DND-41 (cell line): ENCODE measurements around the gene GRM3.

Experiments
- ATAC-seq: fragments of 200-7000 bp; cut with Tn5 transposase; 3 replicates; pipeline ENCODE4 v1.9.1; 2021; ENCODE audit warnings: low read depth; ENCODE audit not compliant: insufficient read depth
- DNase-seq: peaks from one replicate; pipeline ENCODE4 v3.0.0-alpha.2; 2020
- H2AFZ ChIP-seq: 2 replicates; pipeline ENCODE4 v1.6.0; 2012; ENCODE audit warnings: low read depth, low read length
- H3K27ac ChIP-seq: 2 replicates; pipeline ENCODE4 v1.5.1; 2012; ENCODE audit warnings: low read length, inconsistent platforms
- H3K27me3 ChIP-seq: fragments of 200-600 bp; sonication (generic); 2 replicates; pipeline ENCODE4 v1.6.0; 2012; ENCODE audit warnings: low read length, mild to moderate bottlenecking, inconsistent platforms; ENCODE audit not compliant: insufficient read depth, poor library complexity
- H3K36me3 ChIP-seq: 2 replicates; pipeline ENCODE4 v1.5.1; 2012; ENCODE audit warnings: low read length, inconsistent platforms; ENCODE audit not compliant: insufficient read depth
- H3K4me1 ChIP-seq: 2 replicates; pipeline ENCODE4 v1.5.1; 2012; ENCODE audit warnings: mild to moderate bottlenecking, low read length; ENCODE audit not compliant: insufficient read depth
- H3K4me2 ChIP-seq: 2 replicates; pipeline ENCODE4 v1.6.0; 2012; ENCODE audit warnings: mild to moderate bottlenecking, moderate library complexity, low read length, inconsistent platforms; ENCODE audit not compliant: insufficient read depth
- H3K4me3 ChIP-seq, 2 experiments: fragments of 200-600 bp in 1 of 2; shearing (Covaris generic) in 1 of 2; 2 replicates each; pipeline ENCODE4 v1.5.1; 2012 to 2016; ENCODE audit warnings: inconsistent platforms in 2 of 2, low read length in 2 of 2, mild to moderate bottlenecking in 2 of 2, low read depth in 1 of 2, moderate library complexity in 1 of 2
- H3K79me2 ChIP-seq: 2 replicates; pipeline ENCODE4 v1.6.0; 2012; ENCODE audit warnings: low read length, inconsistent platforms; ENCODE audit not compliant: insufficient read depth
- H3K9ac ChIP-seq: 2 replicates; pipeline ENCODE4 v1.6.0; 2012; ENCODE audit warnings: low read depth, mild to moderate bottlenecking, inconsistent platforms, low read length, moderate library complexity
- H3K9me3 ChIP-seq: 2 replicates; pipeline ENCODE4 v1.5.1; 2012; ENCODE audit warnings: low read length, moderate library complexity, mild to moderate bottlenecking, inconsistent platforms; ENCODE audit not compliant: insufficient read depth, severe bottlenecking
- H4K20me1 ChIP-seq: 2 replicates; pipeline ENCODE4 v1.6.0; 2012; ENCODE audit warnings: low read length; ENCODE audit not compliant: insufficient read depth
- CTCF ChIP-seq: IDR thresholded peaks from 2 replicates; pipeline ENCODE4 v1.5.1; 2012; ENCODE audit warnings: borderline replicate concordance, low read length, moderate library complexity, mild to moderate bottlenecking; ENCODE audit not compliant: poor library complexity, severe bottlenecking; ENCODE audit errors: extremely low read depth
- EZH2 ChIP-seq: IDR thresholded peaks from 3 replicates; pipeline ENCODE4 v1.6.1; 2012; ENCODE audit warnings: borderline replicate concordance, low read depth, mild to moderate bottlenecking, moderate library complexity, low read length, inconsistent platforms; ENCODE audit not compliant: severe bottlenecking

The GRM3 gene

GRCh38 chr7:86898171-86898570, 254.5 kb downstream of the GRM3 start:
- H3K27me3 ChIP-seq: no peaks in the 10 kb centered on the region
- H3K79me2 ChIP-seq: no peaks in the 10 kb centered on the region
- no peak for ATAC-seq
- H3K36me3 ChIP-seq: no peaks in the 10 kb centered on the region
- H3K4me1 ChIP-seq: no peaks in the 10 kb centered on the region
- no peak overlapping the region for H3K9ac ChIP-seq
- H2AFZ ChIP-seq: no peak overlapping the region
- H3K4me2 ChIP-seq: no peak overlapping the region
- H3K27ac ChIP-seq: no peak overlapping the region
- no peak overlapping the region for H3K4me3 ChIP-seq
- H3K9me3 ChIP-seq: no peaks in the 10 kb centered on the region
- no peak for DNase-seq
- TF ChIP-seq CTCF (no peak), EZH2 (no peak)
- H4K20me1 ChIP-seq: no peaks in the 10 kb centered on the region

GRCh38 chr7:86900886-86901285, 257.2 kb downstream of the GRM3 start:
- DNase-seq: no peak
- Histone ChIP-seq H3K9me3 (no peaks in the 10 kb centered on the region), H4K20me1 (no peaks in the 10 kb centered on the region), H3K4me2 (no peak overlapping the region), H3K27me3 (no peaks in the 10 kb centered on the region), H3K36me3 (no peaks in the 10 kb centered on the region), H3K27ac (no peak overlapping the region), H3K79me2 (no peaks in the 10 kb centered on the region), H3K4me3 (no peak overlapping the region), H3K4me1 (no peaks in the 10 kb centered on the region), H3K9ac (no peak overlapping the region), H2AFZ (no peak overlapping the region)
- TF ChIP-seq EZH2 (no peak), CTCF (no peak)
- ATAC-seq: no peak

GRCh38 chr7:86904949-86905834, 261.5 kb downstream of the GRM3 start:
- ATAC-seq: no peak
- H2AFZ ChIP-seq: no peak overlapping the region
- TF ChIP-seq EZH2 (no peak), CTCF (peak; percentile 65)

More at GRCh38 chr7:86904949-86905834, 261.5 kb downstream of the GRM3 start:
- peak; percentile 6 for DNase-seq
- no peaks in the 10 kb centered on the region for H3K36me3 ChIP-seq
- no peaks in the 10 kb centered on the region for H3K27me3 ChIP-seq
- H4K20me1 ChIP-seq: no peaks in the 10 kb centered on the region
- no peak overlapping the region for H3K9ac ChIP-seq
- H3K4me1 ChIP-seq: no peaks in the 10 kb centered on the region
- H3K27ac ChIP-seq: no peak overlapping the region
- H3K9me3 ChIP-seq: no peaks in the 10 kb centered on the region
- H3K4me3 ChIP-seq: no peak overlapping the region
- no peak overlapping the region for H3K4me2 ChIP-seq
- no peaks in the 10 kb centered on the region for H3K79me2 ChIP-seq
